ENCODE measurements around the gene LENG8. TPM values are rescaled to one million over a fixed set of nuclear protein-coding genes. Genes with fewer than 3 reads are reported as not detected.

Gene LENG8
- total and polyA plus RNA-seq, 2 of the 8 experiments (the other 6 are each of a cell fraction or from before 2014, with no cell fraction given), result 62.2 to 108 TPM

- no peak for TF ChIP-seq SRF (IDR thresholded peaks at IDR 0.05; ENCODE audit: low read depth, low read length)
Measured at GRCh38 chr19:54411033-54411432, 38.0 kb upstream of the LENG8 start (continued).

Data from H1 (cell line).